HepG2 (cell line): ENCODE results near the gene SLC22A31. TPM values are rescaled to one million over a fixed set of nuclear protein-coding genes. Genes with fewer than 3 reads are reported as not detected.

ENCODE experiments used
- ARID5B ChIP-seq: IDR thresholded peaks from 2 replicates; pipeline ENCODE4 v1.4.0; 2020; ENCODE audit warnings: mild to moderate bottlenecking, missing genetic modification reagents
- BORCS8-MEF2B ChIP-seq: sonication (generic); formaldehyde crosslinking; IDR thresholded peaks from 2 replicates; pipeline ENCODE4 v1.8.0; 2022; ENCODE audit warnings: mild to moderate bottlenecking, missing genetic modification reagents
- CREB3 ChIP-seq: sonication (generic); formaldehyde crosslinking; IDR thresholded peaks from 2 replicates; pipeline ENCODE4 v1.5.0; 2020; ENCODE audit warnings: missing genetic modification reagents
- DMAP1 ChIP-seq: IDR thresholded peaks from 2 replicates; pipeline ENCODE4 v1.6.1; 2016
- FOXO1 ChIP-seq: sonication (generic); formaldehyde crosslinking; IDR thresholded peaks from 2 replicates; pipeline ENCODE4 v1.4.0; 2020; ENCODE audit warnings: missing genetic modification reagents
- HOXA5 ChIP-seq: sonication (generic); formaldehyde crosslinking; IDR thresholded peaks from 2 replicates; pipeline ENCODE4 v1.4.0; 2020; ENCODE audit warnings: missing genetic modification reagents
- IKZF4 ChIP-seq: sonication (generic); formaldehyde crosslinking; IDR thresholded peaks from 2 replicates; pipeline ENCODE4 v1.5.1; 2020; ENCODE audit warnings: borderline replicate concordance, mild to moderate bottlenecking, low read depth, missing genetic modification reagents; ENCODE audit errors: not compliant biosample characterization
- ISL2 ChIP-seq: sonication (generic); formaldehyde crosslinking; IDR thresholded peaks from 2 replicates; pipeline ENCODE4 v1.5.0; 2020; ENCODE audit warnings: missing genetic modification reagents
- MED1 ChIP-seq: sonication (generic); formaldehyde crosslinking; IDR thresholded peaks from 2 replicates; pipeline ENCODE4 v1.4.0; 2020; ENCODE audit warnings: missing genetic modification reagents
- MXD1 ChIP-seq: sonication (generic); formaldehyde crosslinking; IDR thresholded peaks from 2 replicates; pipeline ENCODE4 v1.4.0; 2020; ENCODE audit warnings: mild to moderate bottlenecking, missing genetic modification reagents
- PHF20 ChIP-seq: sonication (generic); formaldehyde crosslinking; IDR thresholded peaks from 2 replicates; pipeline ENCODE4 v1.5.0; 2020; ENCODE audit warnings: mild to moderate bottlenecking, missing genetic modification reagents
- PHF8 ChIP-seq: sonication (generic); formaldehyde crosslinking; IDR thresholded peaks from 2 replicates; pipeline ENCODE4 v1.5.0; 2020; ENCODE audit warnings: missing genetic modification reagents
- SALL2 ChIP-seq: sonication (generic); formaldehyde crosslinking; IDR thresholded peaks from 2 replicates; pipeline ENCODE4 v1.8.1; 2023; ENCODE audit warnings: mild to moderate bottlenecking, missing genetic modification reagents, inconsistent platforms
- TAF1 ChIP-seq: sonication (generic); formaldehyde crosslinking; IDR thresholded peaks from 2 replicates; pipeline ENCODE4 v1.4.0; 2020; ENCODE audit warnings: missing genetic modification reagents
- TFAP4 ChIP-seq: sonication (generic); IDR thresholded peaks from 2 replicates; pipeline ENCODE4 v1.6.1; 2016; ENCODE audit warnings: low read depth, borderline replicate concordance
- ZNF30 ChIP-seq: sonication (generic); formaldehyde crosslinking; IDR thresholded peaks from 2 replicates; pipeline ENCODE4 v1.5.0; 2020; ENCODE audit warnings: mild to moderate bottlenecking, missing genetic modification reagents
- ZNF564 ChIP-seq: sonication (generic); formaldehyde crosslinking; IDR thresholded peaks from 2 replicates; pipeline ENCODE4 v1.8.1; 2023; ENCODE audit warnings: mild to moderate bottlenecking, missing genetic modification reagents
- ZNF691 ChIP-seq: sonication (generic); formaldehyde crosslinking; IDR thresholded peaks from 2 replicates; pipeline ENCODE4 v1.4.0; 2020; ENCODE audit warnings: missing genetic modification reagents, low read depth, mild to moderate bottlenecking, borderline replicate concordance
- ZSCAN30 ChIP-seq: sonication (generic); formaldehyde crosslinking; IDR thresholded peaks from 2 replicates; pipeline ENCODE4 v1.5.0; 2020; ENCODE audit warnings: mild to moderate bottlenecking, missing genetic modification reagents
- polyA plus RNA-seq, 8 experiments: library from polyadenylated mRNA; depleted of rRNA in 3 of 8; stranded (reverse) in 7 of 8; unstranded in 1 of 8; fragments of >200 nt; fragmentation: Illumina TruSeq in 4 of 8; extraction: Trizol in 4 of 8; gene quantifications; 2 replicates each; pipeline versions ENCODE4 v1.2.1 to v1.2.3, GENCODE V29; 2011 to 2016; ENCODE audit warnings: low read depth in 4 of 8, missing spikeins in 1 of 8, mixed read lengths in 1 of 8; ENCODE audit not compliant: insufficient read depth in 1 of 8
- total RNA-seq, 5 experiments: library from RNA; depleted of rRNA; stranded (reverse); fragments of >200 nt; fragmentation: Illumina TruSeq; extraction: Trizol; gene quantifications; 2 replicates each; pipeline ENCODE4 v1.2.3, GENCODE V29; 2016; ENCODE audit warnings: low read depth in 1 of 5
- TF ChIP-seq, protein P1 (sequence below): sonication (generic); formaldehyde crosslinking; IDR thresholded peaks from 2 replicates; pipeline ENCODE4 v1.5.0; 2020; ENCODE audit warnings: missing genetic modification reagents, mild to moderate bottlenecking, borderline replicate concordance
- TF ChIP-seq, protein P2 (sequence below): IDR thresholded peaks from 2 replicates; pipeline ENCODE4 v1.6.1; 2018; ENCODE audit warnings: missing genetic modification reagents, mild to moderate bottlenecking, missing compliant biosample characterization

The SLC22A31 gene
- total and polyA plus RNA-seq, 2 of the 13 experiments (the other 11 are each of a cell fraction or from before 2014, with no cell fraction given) = 67.3 to 83.3 TPM

DNA sequence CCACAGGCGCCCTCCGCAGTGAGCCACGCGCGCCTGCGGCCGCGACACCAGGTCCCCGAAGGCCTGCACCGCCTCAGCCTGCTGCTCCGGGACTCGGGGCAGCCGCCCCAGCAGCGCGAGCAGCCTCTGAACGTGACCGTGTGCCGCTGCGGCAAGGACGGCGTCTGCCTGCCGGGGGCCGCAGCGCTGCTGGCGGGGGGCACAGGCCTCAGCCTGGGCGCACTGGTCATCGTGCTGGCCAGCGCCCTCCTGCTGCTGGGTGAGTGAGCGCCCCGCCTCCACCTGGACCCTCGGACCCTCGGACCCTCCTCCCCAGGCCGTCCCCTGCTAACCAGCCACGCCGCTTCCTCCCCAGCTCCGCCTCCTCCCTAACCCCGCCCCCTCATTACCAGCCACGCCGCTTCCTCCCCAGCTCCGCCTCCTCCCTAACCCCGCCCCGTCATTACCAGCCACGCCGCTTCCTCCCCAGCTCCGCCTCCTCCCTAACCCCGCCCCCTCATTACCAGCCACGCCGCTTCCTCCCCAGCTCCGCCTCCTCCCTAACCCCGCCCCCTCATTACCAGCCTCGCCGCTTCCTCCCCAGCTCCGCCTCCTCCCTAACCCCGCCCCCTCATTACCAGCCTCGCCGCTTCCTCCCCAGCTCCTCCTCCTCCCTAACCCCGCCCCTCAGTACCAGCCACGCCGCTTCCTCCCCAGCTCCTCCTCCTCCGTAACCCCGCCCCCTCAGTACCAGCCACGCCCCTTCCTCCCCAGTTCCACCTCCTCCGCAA lies 8.0 kb downstream of the SLC22A31 start (continued):
- TF ChIP-seq PHF8 = peak; percentile 80
- TF ChIP-seq ARID5B (CRISPR knock-in tag) = peak; percentile 57
- 0 out of 2 replicates have a peak, but pooled peaks have one; percentile 38 for TF ChIP-seq ISL2 (CRISPR knock-in tag)
- peak; percentile 87 for TF ChIP-seq IKZF4 (CRISPR knock-in tag)
- TF ChIP-seq PHF20 (CRISPR knock-in tag) = peak; percentile 67; the same call in 1 of the 2 replicates
- TF ChIP-seq FOXO1 (CRISPR knock-in tag) = peak; percentile 57
- peak; percentile 86; the same call in 1 of the 2 replicates for TF ChIP-seq MXD1
- TF ChIP-seq ZNF564 (CRISPR knock-in tag) = peak; percentile 82; the same call in 1 of the 2 replicates
- peak; percentile 36; the same call in 1 of the 2 replicates for TF ChIP-seq HOXA5 (CRISPR knock-in tag)
- TF ChIP-seq, protein P1, sequence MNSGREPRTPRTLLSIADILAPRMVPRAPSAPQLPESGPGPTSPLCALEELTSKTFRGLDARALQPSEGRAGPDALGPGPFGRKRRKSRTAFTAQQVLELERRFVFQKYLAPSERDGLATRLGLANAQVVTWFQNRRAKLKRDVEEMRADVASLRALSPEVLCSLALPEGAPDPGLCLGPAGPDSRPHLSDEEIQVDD (CRISPR knock-in tag) = peak; percentile 94; the same call in 1 of the 2 replicates
- peak; percentile 78; the same call in 1 of the 2 replicates for TF ChIP-seq ZNF691 (CRISPR knock-in tag)
- peak; percentile 69; the same call in 1 of the 2 replicates for TF ChIP-seq CREB3 (CRISPR knock-in tag)
- peak; percentile 89 for TF ChIP-seq SALL2
- TF ChIP-seq TFAP4 = peak; percentile 67; the same call in 1 of the 2 replicates
- peak; percentile 76 for TF ChIP-seq BORCS8-MEF2B (CRISPR knock-in tag)
- TF ChIP-seq, protein P2, sequence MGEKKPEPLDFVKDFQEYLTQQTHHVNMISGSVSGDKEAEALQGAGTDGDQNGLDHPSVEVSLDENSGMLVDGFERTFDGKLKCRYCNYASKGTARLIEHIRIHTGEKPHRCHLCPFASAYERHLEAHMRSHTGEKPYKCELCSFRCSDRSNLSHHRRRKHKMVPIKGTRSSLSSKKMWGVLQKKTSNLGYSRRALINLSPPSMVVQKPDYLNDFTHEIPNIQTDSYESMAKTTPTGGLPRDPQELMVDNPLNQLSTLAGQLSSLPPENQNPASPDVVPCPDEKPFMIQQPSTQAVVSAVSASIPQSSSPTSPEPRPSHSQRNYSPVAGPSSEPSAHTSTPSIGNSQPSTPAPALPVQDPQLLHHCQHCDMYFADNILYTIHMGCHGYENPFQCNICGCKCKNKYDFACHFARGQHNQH (CRISPR knock-in tag) = peak; percentile 65
- TF ChIP-seq DMAP1 (CRISPR knock-in tag) = peak; percentile 64
- TF ChIP-seq ZSCAN30 (CRISPR knock-in tag) = 0 out of 2 replicates have a peak, but pooled peaks have one; percentile 47
- TF ChIP-seq TAF1 = peak; percentile 89
- peak; percentile 34; the same call in 1 of the 2 replicates for TF ChIP-seq ZNF30 (CRISPR knock-in tag)
- peak; percentile 83 for TF ChIP-seq MED1 (CRISPR knock-in tag)
